ENCODE data around the gene CNDP2.

- TF ChIP-seq CTCF (IDR thresholded peaks at IDR 0.05) (no peak), EZH2 (IDR thresholded peaks at IDR 0.05; ENCODE audit: borderline replicate concordance, insufficient read depth, low read depth, low read length, poor library complexity, severe bottlenecking) (no peak)
Observed at GRCh38 chr18:74496508-74497323, 553 bp downstream of the CNDP2 start.

Measured in B cell (primary cell).